GM18951 (cell line): ENCODE data around the gene RANBP10.

Experiments used
- POLR2A ChIP-seq: IDR thresholded peaks from 4 replicates; pipeline ENCODE4 v1.6.1; 2011; ENCODE audit warnings: mild to moderate bottlenecking; ENCODE audit not compliant: insufficient read length, insufficient read depth; ENCODE audit errors: extremely low read depth
- in situ Hi-C: fragments of 300-500 bp; cut with MboI; formaldehyde crosslinking; loops from one replicate; pipeline ENCODE4 v1.12.0; 2022; ENCODE audit warnings: low sequenced_read_pairs, mixed read lengths, inconsistent platforms; ENCODE audit not compliant: unreplicated experiment

RANBP10 gene

DNA sequence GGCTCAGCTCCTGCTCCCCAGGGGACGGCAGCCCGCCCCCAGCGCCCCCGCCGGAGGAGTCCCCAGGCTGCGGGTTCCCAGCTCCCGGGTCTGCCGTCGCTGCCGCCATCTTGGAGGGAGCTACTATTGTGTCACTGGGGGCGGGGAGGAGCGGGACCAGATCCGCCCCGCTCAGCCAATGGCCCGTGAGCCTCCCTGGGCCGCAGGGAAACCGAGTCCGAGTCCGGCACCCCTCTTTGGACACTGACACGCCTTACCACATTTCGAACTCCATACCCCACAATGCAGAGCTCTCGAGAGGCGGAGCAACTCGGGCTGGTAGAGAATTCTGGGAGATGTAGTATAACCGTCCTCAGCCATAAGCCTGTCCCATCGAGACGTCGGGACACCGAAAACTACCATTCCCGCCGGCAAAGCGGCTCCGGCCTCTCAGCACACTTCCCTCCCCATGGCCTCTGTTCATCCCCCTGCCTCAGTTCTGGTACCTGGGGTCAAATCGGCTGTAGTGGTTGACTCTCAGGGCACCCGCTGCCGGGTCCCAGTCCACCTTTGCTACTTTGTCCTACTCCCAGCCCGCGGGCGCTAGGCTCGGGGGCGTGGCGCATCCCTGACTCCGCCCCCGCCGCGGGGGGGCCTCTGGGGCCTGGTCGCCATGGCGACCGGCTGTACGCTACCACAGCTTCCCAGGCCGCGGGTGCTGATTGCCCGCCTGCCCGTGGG is at the start of gene RANBP10, which contains the start of gene TSNAXIP1:
TSS of gene RANBP10 (minus strand) at position 133 of the 720 bp plus-strand sequence. CDS start at position 109, 24 bp downstream.
TSS of gene TSNAXIP1 (plus strand) at position 462 of the 720 bp plus-strand sequence. CDS start 261 bp downstream, outside the sequence.
- in situ Hi-C loops = no loop called here
- peak; percentile 90 for TF ChIP-seq POLR2A

DNA sequence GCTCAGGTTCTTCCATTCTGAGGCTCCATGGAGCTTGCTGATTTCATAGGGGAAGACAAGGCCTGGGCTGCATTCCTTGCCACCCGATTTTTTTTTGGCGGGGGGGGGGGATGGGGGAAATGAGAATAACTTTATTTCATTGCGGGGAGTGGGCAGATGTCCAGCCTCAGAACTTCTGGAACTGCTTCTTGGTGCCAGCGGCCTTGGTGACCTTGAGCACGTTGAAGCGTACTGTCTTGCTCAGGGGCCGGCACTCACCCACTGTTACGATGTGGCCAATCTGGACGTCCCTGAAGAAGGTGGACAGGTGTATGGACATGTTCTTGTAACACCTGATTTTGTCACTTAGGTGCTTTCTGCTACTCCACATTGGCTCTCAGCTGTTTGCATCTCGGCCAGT is 49.4 kb upstream of the RANBP10 start:
- no peak for TF ChIP-seq POLR2A
- in situ Hi-C loops = no loop called here

DNA sequence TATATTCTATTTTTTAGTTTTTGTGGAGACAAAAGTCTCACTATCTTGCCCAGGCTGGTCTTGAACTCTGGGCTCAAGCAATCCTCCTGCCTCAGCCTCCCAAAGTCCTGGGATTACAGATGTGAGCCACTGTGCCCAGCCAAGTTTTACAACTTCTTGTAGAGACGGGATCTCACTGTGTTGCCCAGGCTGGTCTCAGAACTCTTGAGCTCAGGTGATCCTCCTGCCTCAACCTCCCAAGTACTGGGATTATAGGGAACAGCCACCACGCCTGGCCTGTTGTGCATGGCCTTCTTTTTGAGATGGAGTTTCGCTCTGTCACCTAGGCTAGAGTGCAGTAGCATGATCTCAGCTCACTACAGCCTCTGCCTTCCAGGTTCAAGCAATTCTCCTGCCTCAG is 47.3 kb upstream of the RANBP10 start:
- TF ChIP-seq POLR2A = no peak
- in situ Hi-C loops = no loop called here

DNA sequence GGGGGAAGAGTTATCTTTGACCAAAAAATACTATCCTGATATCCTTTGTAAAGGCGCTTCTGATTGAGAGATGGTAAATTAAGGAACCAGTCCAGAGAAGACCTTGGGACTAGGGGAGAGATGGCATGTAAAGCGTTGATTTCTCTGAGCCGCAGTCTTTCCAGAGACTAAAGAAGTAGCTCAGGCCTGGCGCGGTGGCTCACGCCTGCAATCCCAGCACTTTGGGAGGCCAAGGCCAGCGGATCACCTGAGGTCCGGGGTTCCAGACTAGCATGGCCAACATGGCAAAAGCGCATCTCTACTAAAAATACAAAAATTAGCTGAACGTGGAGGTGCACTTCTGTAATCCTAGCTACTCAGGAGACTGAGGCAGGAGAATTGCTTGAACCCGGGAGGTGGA is 41.8 kb upstream of the RANBP10 start:
- TF ChIP-seq POLR2A = no peak

DNA sequence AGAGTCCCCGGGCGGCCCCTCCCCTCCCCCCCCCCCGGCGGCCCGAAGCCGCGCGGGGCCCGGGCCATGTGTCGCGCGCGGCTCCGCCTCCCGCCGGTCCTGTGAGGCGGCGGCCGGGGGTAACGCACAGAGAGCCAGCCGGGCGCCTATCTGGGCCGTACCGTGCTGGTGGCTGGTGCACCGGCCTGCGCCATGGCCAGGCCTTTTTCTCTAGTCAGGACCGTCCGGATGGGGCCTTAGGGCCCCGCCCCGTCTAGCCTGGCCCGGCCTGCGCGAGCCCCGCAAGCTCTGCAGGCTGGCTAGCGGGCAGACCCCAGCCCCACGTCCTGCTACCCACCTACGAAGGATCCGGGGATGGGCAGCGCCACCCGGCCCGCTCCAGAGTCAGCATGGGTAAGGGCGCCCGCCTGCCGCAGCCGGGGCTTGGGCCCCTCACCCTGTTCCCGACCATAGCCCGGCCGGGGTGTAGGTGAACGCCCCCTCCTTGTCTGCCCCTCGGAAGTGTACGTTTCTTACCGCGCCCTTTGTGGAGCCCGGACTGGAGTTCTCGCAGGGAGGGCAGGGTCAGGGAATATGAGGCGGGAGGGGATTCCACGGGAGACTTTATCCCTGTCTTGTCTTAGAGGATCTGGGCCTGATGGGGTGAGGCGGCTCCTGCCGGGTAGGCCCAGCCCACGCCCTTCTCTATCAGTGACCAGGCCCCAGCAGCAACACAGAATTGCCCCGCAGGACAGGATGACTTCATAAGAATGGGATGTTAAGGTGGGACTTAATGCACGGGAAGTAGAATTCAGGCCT is 40.9 kb upstream of the RANBP10 start, which contains the start of gene CENPT:
TSS of gene CENPT (minus strand) at position 630 of the 798 bp plus-strand sequence. CDS start 13,834 bp downstream, outside the sequence.
- in situ Hi-C loops = no loop called here
- TF ChIP-seq POLR2A = no peak

More for the DNA sequence above, 41.8 kb upstream of the RANBP10 start:
- in situ Hi-C loops = no loop called here

DNA sequence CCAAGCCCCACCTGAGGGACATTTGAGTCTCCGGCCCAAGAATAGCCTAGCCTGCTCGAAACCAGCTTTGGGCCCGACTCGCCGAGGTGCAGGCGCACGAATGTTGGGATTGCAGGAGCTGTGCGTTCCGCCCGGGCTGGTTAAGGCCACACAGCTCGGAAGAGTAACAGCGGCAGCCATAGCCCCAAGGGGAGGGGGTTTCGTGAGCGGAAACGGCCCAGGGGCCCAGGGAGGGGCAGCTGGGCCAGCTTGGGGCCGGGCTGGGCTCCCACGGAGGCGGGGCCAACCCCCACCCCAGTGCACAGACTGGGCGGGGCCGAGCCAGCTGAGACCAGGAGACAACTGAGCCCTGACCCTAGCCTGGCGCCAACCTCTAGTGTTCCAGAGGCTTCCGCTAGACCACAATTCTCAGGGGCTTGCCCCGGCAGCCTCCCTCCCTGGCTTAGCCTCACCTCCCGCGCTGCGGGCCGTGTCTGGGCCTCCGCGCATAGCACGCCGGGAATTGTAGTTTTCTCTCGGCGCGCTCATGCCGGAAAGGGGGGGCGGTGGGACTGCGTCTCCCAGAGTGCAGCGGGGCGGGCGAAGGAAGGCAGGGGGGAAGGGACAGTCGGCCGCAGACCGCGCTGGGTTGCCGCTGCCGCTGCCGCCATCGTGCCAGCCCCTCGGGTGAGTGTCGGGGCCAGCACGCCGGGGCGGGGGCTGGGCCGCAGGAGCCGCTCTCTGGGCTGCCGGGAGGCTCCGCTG is 40.1 kb upstream of the RANBP10 start, which contains the start of gene NUTF2:
TSS of gene NUTF2 (plus strand) at position 614 of the 744 bp plus-strand sequence. CDS start 18,198 bp downstream, outside the sequence.
- in situ Hi-C loops = no loop called here
- peak; percentile 71 for TF ChIP-seq POLR2A

DNA sequence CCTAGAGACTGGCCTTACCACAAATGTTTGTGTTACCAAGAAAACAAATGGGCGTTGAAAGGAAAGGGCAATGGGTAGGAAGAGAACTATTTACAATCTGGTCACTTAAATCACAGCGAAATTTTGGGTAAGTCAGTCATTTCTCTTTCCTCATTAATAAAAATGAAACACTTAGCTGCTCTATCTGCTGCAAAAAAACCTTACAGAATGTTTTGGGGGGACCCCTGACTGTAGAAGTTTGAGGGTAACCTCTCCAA is 39.6 kb upstream of the RANBP10 start:
- in situ Hi-C loops = no loop called here
- no peak for TF ChIP-seq POLR2A

DNA sequence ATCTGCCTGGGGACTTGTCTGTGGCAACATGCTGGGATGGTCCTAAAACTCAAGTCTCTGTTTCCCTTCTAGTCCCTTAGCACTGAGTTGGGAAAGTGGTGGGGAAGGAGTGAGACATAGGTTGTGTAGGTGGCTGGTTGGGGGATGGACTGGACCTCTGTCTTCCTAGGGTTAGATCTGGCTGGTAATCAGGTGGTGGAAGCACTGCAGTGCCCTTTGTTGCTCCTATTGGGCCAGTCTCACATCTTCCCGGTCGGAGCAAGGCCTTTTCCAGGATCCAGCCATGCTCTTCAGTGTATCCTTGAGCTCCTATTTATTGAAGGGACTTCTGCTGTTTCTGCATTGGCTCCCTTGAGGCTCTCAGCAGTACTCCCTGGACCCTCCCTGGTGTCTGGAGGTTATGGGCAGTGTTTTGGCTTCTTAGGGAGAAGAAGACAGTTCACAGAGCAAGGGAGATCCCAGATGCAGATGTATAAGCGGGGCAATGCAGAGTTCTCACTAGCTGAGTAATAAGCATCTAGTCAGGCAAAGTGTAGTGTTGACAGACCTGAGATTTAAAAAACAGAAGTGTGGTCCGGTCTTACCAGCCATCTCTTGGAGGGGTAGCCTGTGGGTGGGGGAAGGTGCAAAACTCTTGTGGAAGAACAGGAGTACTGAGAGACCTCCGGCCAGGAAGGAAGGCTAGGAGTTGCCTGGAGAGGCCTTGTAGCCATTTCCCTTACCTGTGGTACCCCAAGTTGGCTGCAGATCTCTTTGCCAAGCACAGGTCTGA is 39.1 kb upstream of the RANBP10 start:
- in situ Hi-C loops = no loop called here
- no peak for TF ChIP-seq POLR2A

DNA sequence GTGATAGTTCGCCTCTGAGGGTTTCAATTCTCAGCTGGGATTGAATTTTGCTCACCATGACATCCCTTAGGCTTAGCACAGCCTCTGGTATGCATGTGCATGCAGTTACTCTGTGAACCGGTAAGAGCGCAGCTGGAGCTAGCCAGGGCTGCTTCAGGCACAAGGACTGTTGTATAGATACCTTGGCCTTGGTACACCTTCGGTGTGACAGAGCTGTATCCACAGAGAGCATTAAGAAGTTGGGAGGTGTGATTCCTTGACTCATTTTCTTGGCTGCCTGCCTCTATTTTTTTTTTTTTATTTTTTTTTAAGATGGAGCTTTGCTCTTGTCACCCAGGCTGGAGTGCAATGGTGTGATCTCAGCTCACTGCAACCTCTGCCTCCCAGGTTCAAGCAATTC is 38.1 kb upstream of the RANBP10 start:
- in situ Hi-C loops = no loop called here
- TF ChIP-seq POLR2A = no peak

DNA sequence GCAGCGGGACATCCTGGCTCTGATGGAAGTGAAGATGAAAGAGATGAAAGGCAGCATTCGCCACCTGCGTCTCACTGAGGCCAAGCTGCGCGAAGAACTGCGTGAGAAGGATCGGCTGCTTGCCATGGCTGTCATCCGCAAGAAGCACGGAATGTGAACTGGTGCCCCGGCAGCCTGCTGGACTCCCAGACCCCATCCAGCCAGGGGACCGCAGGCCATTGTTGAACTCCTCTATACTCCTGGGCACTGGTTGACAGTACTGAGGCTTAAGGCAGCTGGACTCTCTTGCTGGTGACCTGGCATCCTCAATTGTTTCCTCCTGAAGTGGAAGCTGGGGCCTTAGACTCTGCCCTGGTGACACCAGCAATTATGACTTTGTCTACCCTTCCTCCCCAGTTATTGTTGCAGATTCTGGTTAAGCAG is 37.0 kb upstream of the RANBP10 start:
- no peak for TF ChIP-seq POLR2A
- in situ Hi-C loops = no loop called here

DNA sequence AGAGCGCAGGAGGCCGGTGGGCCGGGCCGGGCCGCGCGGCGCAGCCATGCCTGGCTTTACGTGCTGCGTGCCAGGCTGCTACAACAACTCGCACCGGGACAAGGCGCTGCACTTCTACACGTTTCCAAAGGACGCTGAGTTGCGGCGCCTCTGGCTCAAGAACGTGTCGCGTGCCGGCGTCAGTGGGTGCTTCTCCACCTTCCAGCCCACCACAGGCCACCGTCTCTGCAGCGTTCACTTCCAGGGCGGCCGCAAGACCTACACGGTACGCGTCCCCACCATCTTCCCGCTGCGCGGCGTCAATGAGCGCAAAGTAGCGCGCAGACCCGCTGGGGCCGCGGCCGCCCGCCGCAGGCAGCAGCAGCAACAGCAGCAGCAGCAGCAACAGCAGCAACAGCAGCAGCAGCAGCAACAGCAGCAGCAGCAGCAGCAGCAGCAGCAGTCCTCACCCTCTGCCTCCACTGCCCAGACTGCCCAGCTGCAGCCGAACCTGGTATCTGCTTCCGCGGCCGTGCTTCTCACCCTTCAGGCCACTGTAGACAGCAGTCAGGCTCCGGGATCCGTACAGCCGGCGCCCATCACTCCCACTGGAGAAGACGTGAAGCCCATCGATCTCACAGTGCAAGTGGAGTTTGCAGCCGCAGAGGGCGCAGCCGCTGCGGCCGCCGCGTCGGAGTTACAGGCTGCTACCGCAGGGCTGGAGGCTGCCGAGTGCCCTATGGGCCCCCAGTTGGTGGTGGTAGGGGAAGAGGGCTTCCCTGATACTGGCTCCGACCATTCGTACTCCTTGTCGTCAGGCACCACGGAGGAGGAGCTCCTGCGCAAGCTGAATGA is 36.4 kb upstream of the RANBP10 start:
- no peak for TF ChIP-seq POLR2A
- in situ Hi-C loops = no loop called here
